HG03175 (cell line): Measurements from ENCODE around the gene NR2F1-AS1.
A peak's percentile ranks its signal among the peaks of the same experiment; 100 is the strongest.
"Not testable (repeated sequence)": the region's sequence is repeated elsewhere in the genome, so short reads cannot be mapped to it uniquely, and the experiment has no call there.

Source experiments
- ATAC-seq: cut with Tn5 transposase; IDR thresholded peaks from one replicate; pipeline ENCODE4 v1.9.1; 2021; ENCODE audit warnings: mild to moderate bottlenecking, moderate library complexity; ENCODE audit not compliant: unreplicated experiment

NR2F1-AS1 gene

GRCh38 chr5:93402451-93402850 lies 178.6 kb downstream of the NR2F1-AS1 start:
- ATAC-seq = no peak

GRCh38 chr5:93401634-93402213 lies 179.3 kb downstream of the NR2F1-AS1 start:
- ATAC-seq = no peak

GRCh38 chr5:93399675-93400074 lies 181.3 kb downstream of the NR2F1-AS1 start:
- no peak for ATAC-seq

DNA sequence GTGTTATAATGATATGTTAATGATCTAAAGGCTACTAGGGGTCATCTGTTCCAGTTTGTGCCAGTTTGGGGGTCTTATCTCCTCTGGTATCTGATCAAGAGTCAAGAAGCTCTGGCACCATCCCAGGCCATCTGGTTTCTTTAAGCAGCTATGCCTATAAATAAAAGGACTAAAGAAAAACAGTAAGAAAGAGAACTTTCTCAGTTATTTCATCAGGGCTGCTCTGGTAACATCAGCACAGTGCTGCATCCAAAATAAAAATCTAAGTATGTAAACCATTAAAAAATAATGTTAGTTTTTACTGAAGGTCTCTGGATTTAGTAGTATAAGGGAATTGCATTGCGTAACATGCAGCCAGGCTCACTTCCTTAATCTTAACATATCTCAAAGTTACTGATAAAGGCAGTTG lies 185.0 kb downstream of the NR2F1-AS1 start:
- ATAC-seq = no peak

GRCh38 chr5:93395010-93395409 lies 186.0 kb downstream of the NR2F1-AS1 start:
- ATAC-seq = no peak

GRCh38 chr5:93394301-93394700 lies 186.7 kb downstream of the NR2F1-AS1 start:
- no peak for ATAC-seq

DNA sequence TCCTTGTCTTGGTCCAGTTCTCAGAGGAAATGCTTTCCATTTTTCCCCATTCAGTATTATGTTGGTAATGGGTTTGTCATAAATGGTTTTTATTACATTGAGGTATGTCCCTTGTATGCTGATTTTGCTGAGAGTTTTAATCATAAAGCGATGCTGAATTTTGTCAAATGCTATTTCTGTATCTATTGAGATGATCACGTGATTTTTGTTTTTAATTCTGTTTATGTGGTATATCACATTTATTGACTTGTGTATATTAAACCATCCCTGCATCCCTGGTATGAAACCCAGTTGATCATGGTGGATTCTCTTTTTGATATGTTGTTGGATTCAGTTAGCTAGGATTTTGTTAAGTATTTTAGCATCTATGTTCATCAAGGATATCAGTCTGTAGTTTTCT lies 189.8 kb downstream of the NR2F1-AS1 start:
- not testable (repeated sequence) for ATAC-seq

- no peak for ATAC-seq
These were observed 195.4 kb downstream of the NR2F1-AS1 start for GRCh38 chr5:93385655-93386054.

GRCh38 chr5:93384995-93385394 lies 196.0 kb downstream of the NR2F1-AS1 start:
- no peak for ATAC-seq

DNA sequence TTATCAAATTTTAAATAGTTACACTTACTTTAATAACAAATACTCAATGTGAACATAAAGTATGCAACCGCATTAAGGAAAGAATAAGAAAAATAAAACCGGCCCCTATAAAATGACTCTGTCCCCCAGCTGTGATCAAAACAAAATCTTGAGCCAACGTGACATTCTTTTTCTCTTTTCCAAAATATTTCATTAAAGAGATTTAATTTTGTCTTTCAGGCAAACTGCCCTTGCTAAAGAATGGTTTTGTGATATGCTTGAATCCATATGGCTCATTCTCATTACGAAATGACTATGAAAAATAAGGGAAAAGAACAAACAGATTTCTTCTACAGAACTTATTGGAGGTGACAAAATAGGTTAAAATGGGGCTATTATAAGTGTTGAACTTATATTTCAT lies 197.0 kb downstream of the NR2F1-AS1 start:
- ATAC-seq = no peak

- peak; percentile 54 for ATAC-seq
These were observed 198.7 kb downstream of the NR2F1-AS1 start for GRCh38 chr5:93382188-93382825.

GRCh38 chr5:93381057-93381456 lies 200.0 kb downstream of the NR2F1-AS1 start:
- no peak for ATAC-seq

DNA sequence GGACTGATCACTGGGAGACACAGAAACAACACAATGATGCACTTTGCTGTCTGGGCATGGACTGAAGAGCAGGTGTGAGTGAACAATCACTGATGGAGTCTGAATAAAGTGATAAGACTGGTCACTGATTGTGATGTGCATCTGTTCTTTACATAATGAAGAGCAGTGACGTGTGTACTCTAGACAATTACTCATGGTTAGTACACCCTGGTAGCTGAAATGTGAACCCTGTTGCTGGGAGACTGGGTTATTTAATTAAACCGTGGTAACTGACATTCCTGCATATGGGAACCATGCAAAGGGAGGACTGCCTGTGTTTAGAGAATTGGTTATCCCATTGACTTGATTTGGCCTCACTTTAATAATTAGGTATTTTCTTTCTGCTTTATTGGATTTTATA lies 202.9 kb downstream of the NR2F1-AS1 start:
- no peak for ATAC-seq

- ATAC-seq = no peak
These were observed 209.1 kb downstream of the NR2F1-AS1 start for GRCh38 chr5:93371893-93372292.

DNA sequence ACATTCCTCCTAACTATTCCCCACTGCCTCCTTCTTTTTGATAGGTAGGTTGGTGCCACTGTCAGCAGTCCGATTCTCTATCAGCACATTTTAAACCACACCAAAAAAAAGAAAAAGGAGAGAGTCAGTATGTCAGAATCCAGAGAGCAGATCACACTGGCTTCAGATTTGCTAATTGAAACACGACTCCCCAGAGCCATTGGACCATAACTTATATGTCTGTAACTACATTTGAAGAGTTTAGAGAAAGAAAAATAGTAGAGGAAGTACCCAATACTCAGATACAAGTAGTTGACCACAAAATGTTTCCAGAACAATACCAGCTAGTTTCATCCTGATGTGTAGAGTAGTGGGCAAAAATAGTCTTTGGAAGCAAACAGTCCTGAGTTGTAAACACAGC lies 216.6 kb downstream of the NR2F1-AS1 start:
- no peak for ATAC-seq

- ATAC-seq = no peak
These were observed 220.5 kb downstream of the NR2F1-AS1 start for GRCh38 chr5:93360436-93361088.

DNA sequence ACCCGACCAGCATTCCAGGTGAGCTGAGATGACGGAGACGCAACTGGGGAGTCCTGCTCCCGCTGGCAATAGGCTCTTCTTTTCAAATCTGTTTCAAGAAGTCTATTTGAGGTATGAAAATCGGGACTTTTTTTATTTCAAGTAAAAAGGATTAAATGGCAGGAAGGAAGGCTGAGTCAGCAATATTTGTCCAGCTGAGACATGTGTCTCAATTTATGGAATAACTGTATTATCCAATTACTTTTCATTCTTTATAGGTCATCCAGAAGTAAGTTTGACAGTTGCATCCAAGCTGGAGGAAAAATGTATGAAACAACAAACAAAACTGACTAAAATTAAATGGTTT lies 221.1 kb downstream of the NR2F1-AS1 start:
- no peak for ATAC-seq
